CD14-positive monocyte (primary cell): ENCODE measurements around the gene ULK4. TPM values are rescaled to one million over a fixed set of nuclear protein-coding genes. Genes with fewer than 3 reads are reported as not detected.

Source experiments
- DNase-seq, 3 donors: peaks; one replicate each; pipeline ENCODE4 v3.0.0-alpha.2; 2011 to 2022
- H2AFZ ChIP-seq: 2 replicates; pipeline ENCODE4 v1.6.0; 2012; ENCODE audit warnings: mild to moderate bottlenecking, low read depth, low read length, inconsistent platforms; ENCODE audit not compliant: insufficient read depth, poor library complexity, severe bottlenecking
- H3K27ac ChIP-seq, 2 donors: 1 replicate in 1 of 2; 2 replicates in 1 of 2; pipeline ENCODE4 v1.5.1; 2012 to 2013; ENCODE audit warnings: low read length in 2 of 2, control low read depth in 1 of 2, inconsistent platforms in 1 of 2, low read depth in 1 of 2, mild to moderate bottlenecking in 1 of 2
- H3K27me3 ChIP-seq, 2 donors: one replicate each; pipeline versions ENCODE4 v1.6.0 to v1.6.1; 2011 to 2013; ENCODE audit warnings: low read length in 2 of 2; ENCODE audit not compliant: control insufficient read depth in 2 of 2, insufficient read depth in 2 of 2
- H3K36me3 ChIP-seq, 2 donors: replicated peaks in 1 of 2; 1 replicate in 1 of 2; 2 replicates in 1 of 2; pipeline versions ENCODE4 v1.5.1 to v1.6.1; 2012 to 2013; ENCODE audit warnings: low read length in 2 of 2, control low read depth in 1 of 2, inconsistent platforms in 1 of 2, mild to moderate bottlenecking in 1 of 2; ENCODE audit not compliant: insufficient read depth in 2 of 2, control insufficient read depth in 1 of 2
- H3K4me1 ChIP-seq, 2 donors: 1 replicate in 1 of 2; 2 replicates in 1 of 2; pipeline versions ENCODE4 v1.5.1 to v1.6.1; 2012 to 2013; ENCODE audit warnings: low read length in 2 of 2, control low read depth in 1 of 2, inconsistent platforms in 1 of 2, mild to moderate bottlenecking in 1 of 2, moderate library complexity in 1 of 2; ENCODE audit not compliant: insufficient read depth in 2 of 2, control insufficient read depth in 1 of 2
- H3K4me2 ChIP-seq: replicated peaks from 2 replicates; pipeline ENCODE3; 2012; ENCODE audit warnings: low read length, moderate library complexity, mild to moderate bottlenecking; ENCODE audit not compliant: poor library complexity, severe bottlenecking; ENCODE audit errors: extremely low read depth
- H3K4me3 ChIP-seq, 3 experiments: fragments of 200-600 bp in 1 of 3; sonication (generic) in 1 of 3; replicated peaks in 1 of 3; 1 replicate in 2 of 3; 2 replicates in 1 of 3; pipeline ENCODE4 v1.5.1; 2011 to 2013; ENCODE audit warnings: low read length in 3 of 3, mild to moderate bottlenecking in 3 of 3, control low read depth in 2 of 3, low read depth in 2 of 3, inconsistent platforms in 1 of 3, moderate library complexity in 1 of 3
- H3K79me2 ChIP-seq: 2 replicates; pipeline ENCODE4 v1.6.0; 2012; ENCODE audit warnings: mild to moderate bottlenecking, control low read depth, inconsistent platforms, low read length, moderate library complexity; ENCODE audit not compliant: insufficient read depth
- H3K9ac ChIP-seq: 2 replicates; pipeline ENCODE4 v1.6.0; 2017; ENCODE audit warnings: low read length, mild to moderate bottlenecking; ENCODE audit not compliant: insufficient read depth, poor library complexity, severe bottlenecking
- H3K9me3 ChIP-seq, 2 donors: replicated peaks in 1 of 2; 1 replicate in 1 of 2; 2 replicates in 1 of 2; pipeline versions ENCODE4 v1.5.1 to v1.6.1; 2012 to 2013; ENCODE audit warnings: low read length in 2 of 2, control low read depth in 1 of 2; ENCODE audit not compliant: control insufficient read depth in 1 of 2, insufficient read depth in 1 of 2
- H4K20me1 ChIP-seq: 2 replicates; pipeline ENCODE4 v1.6.0; 2012; ENCODE audit warnings: mild to moderate bottlenecking, low read length, control low read depth, moderate library complexity; ENCODE audit not compliant: insufficient read depth
- H3K27ac Mint-ChIP-seq, 7 donors: one replicate each; pipeline ENCODE4 v1.8.0; 2020; ENCODE audit warnings: mild to moderate bottlenecking in 7 of 7, mixed read lengths in 7 of 7, moderate library complexity in 6 of 7, inconsistent platforms in 2 of 7
- H3K27me3 Mint-ChIP-seq, 3 donors: one replicate each; pipeline ENCODE4 v1.8.0; 2021 to 2022; ENCODE audit warnings: low read depth in 3 of 3, mild to moderate bottlenecking in 3 of 3, mixed read lengths in 3 of 3, moderate library complexity in 3 of 3, inconsistent platforms in 1 of 3
- H3K36me3 Mint-ChIP-seq, 2 donors: one replicate each; pipeline ENCODE4 v1.8.0; 2020; ENCODE audit warnings: mixed read lengths in 2 of 2, inconsistent platforms in 1 of 2, mild to moderate bottlenecking in 1 of 2
- H3K4me1 Mint-ChIP-seq: one replicate; pipeline ENCODE4 v1.8.0; 2020; ENCODE audit warnings: mild to moderate bottlenecking, mixed read lengths
- H3K4me3 Mint-ChIP-seq, 2 donors: one replicate each; pipeline ENCODE4 v1.8.0; 2020; ENCODE audit warnings: mild to moderate bottlenecking in 2 of 2, mixed read lengths in 2 of 2, moderate library complexity in 1 of 2
- H3K9me3 Mint-ChIP-seq, 7 donors: one replicate each; pipeline ENCODE4 v1.8.0; 2020 to 2022; ENCODE audit warnings: mixed read lengths in 7 of 7, mild to moderate bottlenecking in 6 of 7, moderate library complexity in 6 of 7, inconsistent platforms in 2 of 7
- CTCF ChIP-seq: fragments of 200-600 bp; IDR thresholded peaks from one replicate; pipeline ENCODE4 v1.8.0; 2022; ENCODE audit warnings: antibody characterized with exemption, mild to moderate bottlenecking
- WGBS: methylation state at CpG from one replicate; pipeline ENCODE4 v1.1.5; 2013; ENCODE audit warnings: missing lambda C conversion rate; ENCODE audit not compliant: insufficient coverage; 5-methylcytosine and 5-hydroxymethylcytosine counted together
- intact Hi-C, 2 donors: fragments of 100-400 bp; cut with micrococcal nuclease; formaldehyde crosslinking; loops; one replicate each; pipeline versions ENCODE4 v1.15.0 to v1.15.1; 2023
- polyA plus RNA-seq, 3 donors: library from polyadenylated mRNA; depleted of rRNA in 1 of 3; unstranded in 2 of 3; stranded (reverse) in 1 of 3; fragments of 300-500 nt in 2 of 3; fragments of >200 nt in 1 of 3; fragmentation: Illumina TruSeq in 2 of 3; gene quantifications; 1 replicate in 2 of 3; 2 replicates in 1 of 3; pipeline ENCODE4 v1.2.3, GENCODE V29; 2012 to 2021

Gene ULK4
- polyA plus RNA-seq, 3 donors, result 6.7 to 14.0 (median 11.8) TPM

DNA sequence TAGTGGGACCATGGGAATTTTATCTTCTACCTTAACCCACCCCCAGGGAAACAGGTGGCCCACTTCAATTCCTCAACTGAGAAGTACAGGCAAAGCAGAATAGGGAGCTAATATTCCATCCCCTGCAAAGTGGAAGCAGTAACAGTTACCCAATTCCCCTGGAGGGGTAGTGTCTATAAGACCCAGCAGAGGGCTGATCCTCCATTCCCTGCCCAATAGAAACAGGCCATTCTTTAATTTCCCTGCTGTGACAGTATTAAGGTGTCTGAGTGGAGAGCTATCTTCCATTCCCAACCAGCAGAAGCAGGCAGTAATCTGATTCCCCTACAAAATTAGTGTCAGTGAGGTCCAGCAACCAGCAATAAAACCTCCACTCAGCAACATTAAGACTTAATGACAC, 219.8 kb downstream of the ULK4 start:
- H3K9me3 Mint-ChIP-seq, result peaks cover 0 to 6% (median 4%) of the 10 kb centered on the region in 7 donors
- H3K79me2 ChIP-seq, result no peaks in the 10 kb centered on the region
- no peak overlapping the region for H3K27ac ChIP-seq
- H4K20me1 ChIP-seq, result no peaks in the 10 kb centered on the region
- no peaks in the 10 kb centered on the region for H3K36me3 ChIP-seq
- no peaks in the 10 kb centered on the region for H3K9me3 ChIP-seq
- H3K27me3 ChIP-seq, result no peaks in the 10 kb centered on the region
- H3K27ac Mint-ChIP-seq, result no peak overlapping the region
- no peak overlapping the region for H2AFZ ChIP-seq
- intact Hi-C loops, result no loop called here
- no peak for DNase-seq
- no peaks in the 10 kb centered on the region for H3K4me1 ChIP-seq
- TF ChIP-seq CTCF, result no peak
- H3K4me3 ChIP-seq, result no peak overlapping the region
- H3K27me3 Mint-ChIP-seq, result no peaks in the 10 kb centered on the region
- H3K9ac ChIP-seq, result no peak overlapping the region
- H3K4me1 Mint-ChIP-seq, result no peaks in the 10 kb centered on the region
- H3K36me3 Mint-ChIP-seq, result no peaks in the 10 kb centered on the region
- H3K4me2 ChIP-seq, result no peak overlapping the region
- no peak overlapping the region for H3K4me3 Mint-ChIP-seq

DNA sequence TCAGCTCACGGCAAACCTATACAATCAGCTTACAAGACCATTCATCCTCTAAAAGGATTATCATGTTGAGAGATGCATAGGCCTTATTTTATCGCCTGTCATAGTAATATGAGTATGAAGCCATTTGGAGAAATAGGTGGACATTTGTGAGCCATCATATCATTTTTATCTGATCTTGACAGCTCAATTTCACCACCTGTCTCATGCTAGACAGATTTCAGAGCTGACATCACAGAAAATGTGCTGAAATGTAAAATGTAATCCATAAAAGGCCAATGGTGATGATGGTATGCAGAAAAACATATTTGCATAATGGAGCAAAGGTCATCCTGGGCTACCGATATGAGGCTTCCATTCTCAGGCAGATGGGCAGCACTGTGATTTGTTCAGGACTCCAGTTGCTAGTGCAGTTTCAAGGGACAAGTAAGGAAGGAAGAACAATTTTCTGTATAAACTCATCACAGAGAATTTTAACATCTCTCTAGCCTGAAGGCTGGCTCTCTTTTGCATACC, 221.5 kb downstream of the ULK4 start:
- DNase-seq, result no peak
- Histone ChIP-seq H3K36me3 (no peaks in the 10 kb centered on the region), H3K27me3 (no peaks in the 10 kb centered on the region), H4K20me1 (no peaks in the 10 kb centered on the region), H3K4me3 (no peak overlapping the region), H3K9me3 (no peaks in the 10 kb centered on the region), H2AFZ (no peak overlapping the region), H3K79me2 (no peaks in the 10 kb centered on the region), H3K9ac (no peak overlapping the region), H3K27ac (no peak overlapping the region), H3K4me2 (no peak overlapping the region), H3K4me1 (no peaks in the 10 kb centered on the region)
- Mint-ChIP-seq H3K27ac (no peak overlapping the region), H3K4me3 (no peak overlapping the region), H3K9me3 (peaks cover 0 to 9% (median 4%) of the 10 kb centered on the region in 7 donors), H3K27me3 (no peaks in the 10 kb centered on the region), H3K4me1 (no peaks in the 10 kb centered on the region), H3K36me3 (no peaks in the 10 kb centered on the region)
- intact Hi-C loops, result no loop called here
- TF ChIP-seq CTCF, result no peak
- no CpG with 5 or more reads among the region's 3 CpGs for WGBS
